Measurements from ENCODE around the gene PMEPA1.

PMEPA1 gene

DNA sequence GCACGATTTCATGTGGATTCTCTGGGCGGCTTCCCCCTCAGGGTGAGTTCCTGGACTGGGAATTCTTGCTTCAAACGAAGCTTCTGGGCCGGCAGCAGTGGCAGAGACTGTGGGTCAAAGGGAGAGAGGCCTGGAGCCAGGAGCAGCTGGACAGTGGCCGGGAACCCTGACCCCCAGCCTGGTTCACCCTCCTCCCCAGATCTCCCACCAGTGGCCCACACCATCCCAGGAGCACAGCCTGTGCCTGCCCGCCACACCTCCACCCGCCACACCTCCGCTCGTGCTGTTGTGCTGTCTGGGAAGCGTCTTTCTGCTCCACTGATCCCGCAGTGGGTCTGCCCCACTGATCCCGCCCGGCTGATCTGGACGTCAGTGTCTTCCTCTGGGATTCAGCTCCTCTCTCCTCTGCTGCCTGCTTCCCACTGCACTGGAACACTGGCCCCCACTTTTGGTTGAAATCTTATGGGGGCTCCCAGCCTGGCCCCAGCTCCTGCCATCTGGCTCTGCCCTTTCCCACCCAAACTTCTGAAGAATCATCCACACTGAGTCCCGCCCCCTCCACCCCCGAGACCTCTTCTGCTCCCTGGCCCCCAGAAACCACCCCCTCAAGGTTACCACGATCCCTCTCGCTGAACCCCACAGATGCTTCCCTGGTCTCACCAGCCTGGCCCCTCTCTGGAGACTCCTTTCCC lies 99.4 kb downstream of the PMEPA1 start:
- DNase-seq (ENCODE audit: low spot score) = no peak
- TF ChIP-seq, protein P1, sequence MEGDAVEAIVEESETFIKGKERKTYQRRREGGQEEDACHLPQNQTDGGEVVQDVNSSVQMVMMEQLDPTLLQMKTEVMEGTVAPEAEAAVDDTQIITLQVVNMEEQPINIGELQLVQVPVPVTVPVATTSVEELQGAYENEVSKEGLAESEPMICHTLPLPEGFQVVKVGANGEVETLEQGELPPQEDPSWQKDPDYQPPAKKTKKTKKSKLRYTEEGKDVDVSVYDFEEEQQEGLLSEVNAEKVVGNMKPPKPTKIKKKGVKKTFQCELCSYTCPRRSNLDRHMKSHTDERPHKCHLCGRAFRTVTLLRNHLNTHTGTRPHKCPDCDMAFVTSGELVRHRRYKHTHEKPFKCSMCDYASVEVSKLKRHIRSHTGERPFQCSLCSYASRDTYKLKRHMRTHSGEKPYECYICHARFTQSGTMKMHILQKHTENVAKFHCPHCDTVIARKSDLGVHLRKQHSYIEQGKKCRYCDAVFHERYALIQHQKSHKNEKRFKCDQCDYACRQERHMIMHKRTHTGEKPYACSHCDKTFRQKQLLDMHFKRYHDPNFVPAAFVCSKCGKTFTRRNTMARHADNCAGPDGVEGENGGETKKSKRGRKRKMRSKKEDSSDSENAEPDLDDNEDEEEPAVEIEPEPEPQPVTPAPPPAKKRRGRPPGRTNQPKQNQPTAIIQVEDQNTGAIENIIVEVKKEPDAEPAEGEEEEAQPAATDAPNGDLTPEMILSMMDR (IDR thresholded peaks at IDR 0.05; ENCODE audit: borderline replicate concordance, control extremely low read depth, extremely low read depth, insufficient read depth, missing control alignments) = no peak
- in situ Hi-C loops (cut with MboI; ENCODE audit: low sequenced_read_pairs, unreplicated experiment) = loop anchor here (25.0 kb wide), 1 partner anchor 577 kb away; no protein-coding TSS in a partner anchor

DNA sequence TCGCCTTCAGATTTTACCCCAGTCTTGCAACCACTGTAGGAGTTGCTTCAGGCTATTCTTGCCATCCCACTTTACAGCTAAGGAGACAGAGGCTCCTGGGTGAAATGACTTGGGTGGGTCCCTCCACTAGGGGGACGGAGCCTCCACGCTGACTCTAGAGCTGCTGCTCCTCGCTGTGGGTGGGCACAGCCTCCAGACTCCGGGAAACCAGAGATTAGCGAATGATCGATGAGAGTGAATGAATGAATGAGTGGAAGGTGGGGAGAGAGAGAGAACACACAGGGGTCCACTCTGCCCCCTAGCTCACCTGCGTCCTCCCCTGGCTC lies 100.0 kb downstream of the PMEPA1 start:
- DNase-seq (ENCODE audit: low spot score) = no peak
- TF ChIP-seq, protein P1 (IDR thresholded peaks at IDR 0.05; ENCODE audit: borderline replicate concordance, control extremely low read depth, extremely low read depth, insufficient read depth, missing control alignments) = no peak
- in situ Hi-C loops (cut with MboI; ENCODE audit: low sequenced_read_pairs, unreplicated experiment) = loop anchor here (25.0 kb wide), 1 partner anchor 577 kb away; no protein-coding TSS in a partner anchor

DNA sequence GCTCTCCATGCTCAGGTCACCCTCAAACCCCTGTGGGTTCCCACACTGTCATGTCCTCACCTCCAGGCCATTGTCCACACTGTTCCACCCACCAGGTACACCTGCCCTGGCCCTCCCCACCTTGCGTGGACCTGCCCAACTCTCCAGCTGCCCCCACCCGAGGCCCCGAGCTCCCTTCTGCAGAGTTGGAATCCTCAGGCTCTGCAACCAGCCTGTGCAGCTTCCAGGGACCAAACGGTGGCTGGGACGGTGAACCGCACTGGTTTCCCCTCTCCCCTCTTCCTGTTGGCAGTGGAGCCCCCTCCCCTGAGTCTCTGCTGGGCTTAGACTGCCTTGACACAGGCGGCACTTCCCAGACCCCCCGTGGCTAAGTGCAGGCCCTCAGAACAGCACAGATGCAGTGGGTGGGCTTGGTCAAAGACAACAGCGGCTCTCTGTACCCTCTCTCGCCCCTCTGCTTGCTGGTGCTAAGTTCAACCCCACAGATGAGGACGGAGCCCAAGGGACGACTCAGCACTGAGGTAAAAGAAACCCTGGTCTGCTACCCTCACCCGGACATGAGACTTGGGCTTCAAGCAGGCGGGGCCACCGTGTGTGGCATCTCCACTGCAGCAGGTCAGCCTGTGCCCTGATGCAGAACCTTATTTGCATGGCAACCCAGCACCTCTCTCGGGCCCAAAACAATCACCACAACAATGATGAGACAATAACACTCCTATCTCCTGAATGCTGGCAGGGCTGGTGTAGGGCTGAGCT lies 100.6 kb downstream of the PMEPA1 start:
- DNase-seq (ENCODE audit: low spot score) = no peak
- TF ChIP-seq, protein P1 (IDR thresholded peaks at IDR 0.05; ENCODE audit: borderline replicate concordance, control extremely low read depth, extremely low read depth, insufficient read depth, missing control alignments) = no peak
- in situ Hi-C loops (cut with MboI; ENCODE audit: low sequenced_read_pairs, unreplicated experiment) = loop anchor here (25.0 kb wide), 1 partner anchor 578 kb away; no protein-coding TSS in a partner anchor

DNA sequence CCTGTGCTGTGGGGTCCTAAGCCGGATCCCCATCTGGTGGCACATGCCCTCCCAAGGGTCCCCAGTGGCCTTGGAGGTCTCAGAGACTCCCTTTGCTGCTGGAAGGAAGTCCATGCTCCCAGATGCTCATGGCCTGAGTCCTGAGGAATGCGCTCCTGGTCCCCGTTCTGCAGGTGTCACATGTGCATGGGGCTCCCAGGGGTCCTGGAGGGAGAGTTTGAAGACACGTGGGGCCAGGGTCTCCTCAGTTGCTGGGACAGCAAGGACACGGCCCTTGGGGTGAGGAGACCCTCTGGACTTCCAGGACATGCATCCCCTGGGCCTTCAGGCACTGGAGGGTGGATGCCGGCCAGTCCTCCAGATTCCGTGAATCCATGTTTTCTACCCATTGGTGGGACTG lies 101.3 kb downstream of the PMEPA1 start:
- no peak for DNase-seq (ENCODE audit: low spot score)
- TF ChIP-seq, protein P1 (IDR thresholded peaks at IDR 0.05; ENCODE audit: borderline replicate concordance, control extremely low read depth, extremely low read depth, insufficient read depth, missing control alignments) = no peak
- in situ Hi-C loops (cut with MboI; ENCODE audit: low sequenced_read_pairs, unreplicated experiment) = loop anchor here (25.0 kb wide), 1 partner anchor 579 kb away; no protein-coding TSS in a partner anchor

DNA sequence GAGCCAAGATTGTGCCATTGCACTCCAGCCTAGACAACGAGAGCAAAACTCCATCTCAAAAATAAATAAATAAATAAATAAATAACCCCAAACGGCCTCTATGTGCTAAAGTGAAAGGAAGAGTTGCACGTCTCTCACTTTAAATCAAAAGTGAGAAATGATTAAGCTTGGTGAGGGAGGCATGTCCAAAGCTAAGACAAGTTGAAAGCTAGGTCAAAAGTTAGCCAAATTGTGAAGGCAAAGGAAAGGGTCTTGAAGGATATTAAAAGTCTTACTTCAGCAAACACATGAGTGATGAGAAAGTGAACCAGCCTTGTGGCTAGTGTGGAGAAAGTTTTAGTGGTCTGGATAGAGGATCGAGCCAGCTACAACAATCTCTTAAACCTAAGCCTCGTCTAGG lies 103.9 kb downstream of the PMEPA1 start:
- no peak for DNase-seq (ENCODE audit: low spot score)
- in situ Hi-C loops (cut with MboI; ENCODE audit: low sequenced_read_pairs, unreplicated experiment) = loop anchor here (25.0 kb wide), 1 partner anchor 581 kb away; no protein-coding TSS in a partner anchor
- TF ChIP-seq, protein P1 (IDR thresholded peaks at IDR 0.05; ENCODE audit: borderline replicate concordance, control extremely low read depth, extremely low read depth, insufficient read depth, missing control alignments) = no peak

DNA sequence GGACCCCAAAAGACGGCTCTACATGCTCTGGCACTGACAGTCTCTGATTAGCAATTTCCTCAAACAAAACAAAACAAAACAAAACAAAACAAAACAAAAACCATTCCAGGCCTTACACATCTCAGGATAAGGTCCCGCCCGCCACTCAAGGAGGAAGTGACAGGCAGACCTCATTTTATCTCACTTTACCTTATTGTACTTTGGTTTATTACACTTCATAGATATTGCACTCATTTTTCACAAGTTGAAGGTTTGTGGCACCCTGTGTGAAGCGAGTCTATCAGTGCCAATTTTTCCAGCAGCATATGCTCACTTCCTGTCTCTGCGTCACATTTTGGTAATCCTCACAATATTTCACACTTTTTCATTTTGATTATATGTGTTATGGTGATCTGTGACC lies 104.8 kb downstream of the PMEPA1 start:
- in situ Hi-C loops (cut with MboI; ENCODE audit: low sequenced_read_pairs, unreplicated experiment) = loop anchor here (25.0 kb wide), 1 partner anchor 582 kb away; no protein-coding TSS in a partner anchor
- TF ChIP-seq, protein P1 (IDR thresholded peaks at IDR 0.05; ENCODE audit: borderline replicate concordance, control extremely low read depth, extremely low read depth, insufficient read depth, missing control alignments) = no peak
- DNase-seq (ENCODE audit: low spot score) = no peak

Measured in GM13976 (cell line).